Right renal cortex interstitium (tissue), 3 donors: ENCODE measurements around the gene COCH. TPM values are rescaled to one million over a fixed set of nuclear protein-coding genes. Genes with fewer than 3 reads are reported as not detected.

Source experiments
- DNase-seq, 3 donors: peaks; one replicate each; pipeline ENCODE4 v3.0.0-alpha.2; 2013; ENCODE audit warnings: low read depth in 3 of 3, low spot score in 2 of 3
- polyA plus RNA-seq, 3 donors: library from polyadenylated mRNA; unstranded; fragments of 120-200 nt; gene quantifications; one replicate each; pipeline ENCODE4 v1.2.1, GENCODE V29; 2013; ENCODE audit not compliant: insufficient read length in 3 of 3

Gene COCH
- 1 to 10 TPM; 2.9 to 4.8 (median 3.1) TPM for polyA plus RNA-seq

- DNase-seq = no peak
Observed at GRCh38 chr14:30874120-30874998, at the start of gene COCH. TSS of gene COCH (plus strand) at chr14:30874559. CDS start at chr14:30874939, 380 bp downstream.

- no peak for DNase-seq
Observed at GRCh38 chr14:30826070-30826469, 48.3 kb upstream of the COCH start.

GRCh38 chr14:30829853-30830252 is 44.5 kb upstream of the COCH start:
- no peak for DNase-seq

- DNase-seq = no peak
Observed at GRCh38 chr14:30834353-30834752, 40.0 kb upstream of the COCH start.

- no peak for DNase-seq
Observed at GRCh38 chr14:30838351-30838750, 36.0 kb upstream of the COCH start.

- DNase-seq = no peak
Observed at GRCh38 chr14:30840086-30840779, 34.1 kb upstream of the COCH start.

- no peak for DNase-seq
Observed at GRCh38 chr14:30842431-30842830, 31.9 kb upstream of the COCH start.

GRCh38 chr14:30848449-30849240 is 25.7 kb upstream of the COCH start:
- no peak for DNase-seq

- no peak for DNase-seq
Observed at GRCh38 chr14:30849354-30849753, 25.0 kb upstream of the COCH start.

- DNase-seq = no peak
Observed at GRCh38 chr14:30849983-30850382, 24.4 kb upstream of the COCH start.

- DNase-seq = no peak
Observed at GRCh38 chr14:30853946-30854345, 20.4 kb upstream of the COCH start.

- no peak for DNase-seq
Observed at GRCh38 chr14:30854492-30854891, 19.9 kb upstream of the COCH start.

GRCh38 chr14:30855345-30856037 is 18.9 kb upstream of the COCH start:
- no peak for DNase-seq

GRCh38 chr14:30861200-30861599 is 13.2 kb upstream of the COCH start:
- no peak for DNase-seq

GRCh38 chr14:30864934-30865333 is 9.4 kb upstream of the COCH start:
- DNase-seq = no peak

GRCh38 chr14:30868736-30869135 is 5.6 kb upstream of the COCH start:
- DNase-seq = no peak

GRCh38 chr14:30869551-30870155 is 4.7 kb upstream of the COCH start:
- DNase-seq = no peak

GRCh38 chr14:30872602-30873001 is 1.8 kb upstream of the COCH start:
- DNase-seq = no peak

GRCh38 chr14:30873308-30874119 is 845 bp upstream of the COCH start:
- DNase-seq = no peak
